ACC112 (cell line): ENCODE results near the gene DNER.
A peak's percentile ranks its signal among the peaks of the same experiment; 100 is the strongest.
"Not testable (repeated sequence)": the region's sequence is repeated elsewhere in the genome, so short reads cannot be mapped to it uniquely, and the experiment has no call there.

Source experiments
- H2AFZ ChIP-seq: fragments of 200-600 bp; sonication (generic); one replicate; pipeline ENCODE4 v1.6.0; 2017; ENCODE audit warnings: antibody characterized with exemption, low read length; ENCODE audit not compliant: unreplicated experiment
- H3K27ac ChIP-seq: fragments of 200-600 bp; sonication (generic); 2 replicates; pipeline ENCODE4 v1.5.1; 2014; ENCODE audit warnings: low read depth, mild to moderate bottlenecking, antibody characterized with exemption, low read length, moderate library complexity
- H3K27me3 ChIP-seq: fragments of 200-600 bp; sonication (generic); 2 replicates; pipeline ENCODE4 v1.6.1; 2014; ENCODE audit warnings: mild to moderate bottlenecking, antibody characterized with exemption, low read length, moderate library complexity, mixed read lengths; ENCODE audit not compliant: insufficient read depth
- H3K36me3 ChIP-seq: fragments of 200-600 bp; sonication (generic); 2 replicates; pipeline ENCODE4 v1.6.1; 2016; ENCODE audit warnings: mild to moderate bottlenecking, antibody characterized with exemption, low read length, moderate library complexity, mixed read lengths; ENCODE audit not compliant: insufficient read depth
- H3K4me1 ChIP-seq: fragments of 200-600 bp; sonication (generic); one replicate; pipeline ENCODE4 v1.6.1; 2016; ENCODE audit warnings: low read length, mixed read lengths; ENCODE audit not compliant: insufficient read depth, unreplicated experiment, control insufficient read depth
- H3K4me3 ChIP-seq: fragments of 200-600 bp; sonication (generic); 2 replicates; pipeline ENCODE4 v1.5.1; 2014; ENCODE audit warnings: mild to moderate bottlenecking, low read depth, low read length
- H3K79me2 ChIP-seq: fragments of 200-600 bp; sonication (generic); one replicate; pipeline ENCODE4 v1.6.0; 2016; ENCODE audit warnings: low read length; ENCODE audit not compliant: control insufficient read depth, unreplicated experiment, insufficient read depth

Gene DNER

DNA sequence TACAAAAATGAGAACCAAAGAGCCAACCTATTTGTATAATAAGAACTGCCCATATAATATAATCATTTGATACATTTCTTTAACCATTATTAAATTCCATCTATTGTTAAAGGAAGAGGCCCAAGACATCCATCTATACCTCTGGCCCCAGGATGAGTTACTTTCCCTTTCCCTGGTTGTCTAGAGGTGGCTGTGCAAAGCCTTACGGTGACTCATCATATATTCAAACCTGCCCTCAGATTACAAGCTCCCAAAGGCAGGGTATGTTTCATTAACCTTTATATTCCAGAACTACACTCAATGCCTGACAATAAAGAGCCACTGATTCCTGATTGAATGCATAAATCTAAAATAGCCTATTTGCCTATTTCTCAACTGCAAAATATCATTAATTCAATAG lies 337.5 kb downstream of the DNER start:
- Histone ChIP-seq H3K79me2 (no peaks in the 10 kb centered on the region), H3K27me3 (no peaks in the 10 kb centered on the region), H3K4me3 (no peak overlapping the region), H2AFZ (no peak overlapping the region), H3K36me3 (no peaks in the 10 kb centered on the region), H3K4me1 (no peaks in the 10 kb centered on the region), H3K27ac (no peak overlapping the region)

DNA sequence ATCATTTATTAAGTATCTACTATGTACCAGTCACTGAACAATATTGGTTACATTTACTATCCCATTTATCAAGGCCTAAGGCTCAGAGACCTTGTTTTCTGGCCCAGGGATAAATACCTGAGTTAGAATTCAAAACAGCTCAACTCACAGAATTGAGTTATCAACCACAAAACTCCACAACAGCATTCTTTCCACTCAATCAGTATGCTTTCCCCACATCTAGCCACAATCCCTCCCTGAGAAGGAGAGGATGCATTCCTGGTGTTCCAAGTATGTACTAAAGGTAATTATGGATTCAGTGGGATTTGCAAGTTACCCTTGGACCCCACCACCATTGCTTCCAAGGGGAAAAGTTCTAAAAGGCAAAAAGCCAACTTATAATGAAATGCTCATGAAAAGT lies 339.1 kb downstream of the DNER start:
- H3K27me3 ChIP-seq: no peaks in the 10 kb centered on the region

DNA sequence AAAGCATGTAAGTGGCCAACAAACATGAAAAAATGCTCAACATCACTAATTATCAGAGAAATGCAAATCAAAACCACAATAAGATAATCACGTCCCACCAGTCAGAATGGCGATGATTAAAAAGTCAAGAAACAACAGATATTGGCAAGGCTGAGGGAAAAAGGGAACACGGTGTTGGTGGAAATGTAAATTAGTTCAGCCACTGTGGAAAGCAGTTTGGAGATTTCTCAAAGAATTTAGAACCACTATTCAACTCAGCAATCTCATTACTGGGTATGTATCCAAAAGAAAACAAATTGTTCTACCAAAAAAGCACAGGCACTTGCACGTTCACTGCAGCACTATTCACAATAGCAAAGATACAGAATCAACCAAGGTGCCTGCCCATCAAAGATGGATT lies 341.0 kb downstream of the DNER start:
- H3K36me3 ChIP-seq: peaks cover 12% of the 10 kb centered on the region
- not testable (repeated sequence) for H3K27me3 ChIP-seq, H3K4me1 ChIP-seq, H3K4me3 ChIP-seq, H3K79me2 ChIP-seq, H2AFZ ChIP-seq, H3K27ac ChIP-seq

More for the DNA sequence above, 339.1 kb downstream of the DNER start:
- H3K79me2 ChIP-seq: no peaks in the 10 kb centered on the region
- no peak overlapping the region for H3K4me3 ChIP-seq
- H2AFZ ChIP-seq: no peak overlapping the region
- H3K27ac ChIP-seq: no peak overlapping the region
- H3K4me1 ChIP-seq: no peaks in the 10 kb centered on the region
- H3K36me3 ChIP-seq: no peaks in the 10 kb centered on the region

- no peak overlapping the region for H3K27ac ChIP-seq
- H3K4me3 ChIP-seq: no peak overlapping the region
- no peaks in the 10 kb centered on the region for H3K27me3 ChIP-seq
- H3K4me1 ChIP-seq: no peaks in the 10 kb centered on the region
- no peaks in the 10 kb centered on the region for H3K79me2 ChIP-seq
- no peak overlapping the region for H2AFZ ChIP-seq
- peaks cover 12% of the 10 kb centered on the region for H3K36me3 ChIP-seq
Measured at GRCh38 chr2:229372207-229372606, 342.1 kb downstream of the DNER start.

GRCh38 chr2:229371086-229371485 lies 343.3 kb downstream of the DNER start:
- Histone ChIP-seq H3K27me3 (no peaks in the 10 kb centered on the region), H3K36me3 (peaks cover 16% of the 10 kb centered on the region), H3K4me3 (no peak overlapping the region), H3K27ac (no peak overlapping the region), H3K79me2 (no peaks in the 10 kb centered on the region), H3K4me1 (no peaks in the 10 kb centered on the region), H2AFZ (no peak overlapping the region)

GRCh38 chr2:229370509-229370908 lies 343.8 kb downstream of the DNER start:
- no peak overlapping the region for H2AFZ ChIP-seq

GRCh38 chr2:229363185-229363814 lies 351.1 kb downstream of the DNER start:
- Histone ChIP-seq H2AFZ (peak overlapping the region; percentile 23), H3K79me2 (no peaks in the 10 kb centered on the region), H3K36me3 (peaks cover 5% of the 10 kb centered on the region; the same call in 1 of the 2 replicates), H3K4me3 (no peak overlapping the region), H3K4me1 (peaks cover 8% of the 10 kb centered on the region), H3K27ac (no peak overlapping the region), H3K27me3 (no peaks in the 10 kb centered on the region)

More at GRCh38 chr2:229370509-229370908, 343.8 kb downstream of the DNER start:
- Histone ChIP-seq H3K27ac (no peak overlapping the region), H3K4me3 (no peak overlapping the region), H3K79me2 (no peaks in the 10 kb centered on the region), H3K4me1 (no peaks in the 10 kb centered on the region), H3K36me3 (peaks cover 16% of the 10 kb centered on the region), H3K27me3 (no peaks in the 10 kb centered on the region)

DNA sequence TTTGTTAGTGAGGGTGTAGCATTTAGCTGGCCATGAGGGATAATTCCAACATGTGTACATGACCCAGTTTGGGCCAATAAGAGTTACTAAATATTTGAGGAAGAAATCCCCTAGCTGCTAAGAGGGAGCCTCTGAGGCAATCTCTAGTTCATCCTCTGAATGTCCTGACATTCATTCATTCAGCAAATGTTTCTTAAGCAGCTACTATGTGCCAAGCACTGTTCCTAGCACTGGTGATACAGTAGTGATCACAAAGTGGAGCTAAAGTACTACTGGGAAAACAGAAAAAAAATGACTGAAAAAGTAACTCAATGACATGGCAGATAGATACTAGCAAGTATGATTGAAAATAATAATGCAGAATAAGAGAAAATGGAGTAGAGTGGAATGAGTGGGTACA lies 363.5 kb downstream of the DNER start:
- Histone ChIP-seq H3K79me2 (no peaks in the 10 kb centered on the region), H3K4me1 (peaks cover 5% of the 10 kb centered on the region), H3K36me3 (peaks cover 4% of the 10 kb centered on the region; the same call in 1 of the 2 replicates), H3K27ac (no peak overlapping the region), H3K4me3 (no peak overlapping the region), H2AFZ (no peak overlapping the region), H3K27me3 (no peaks in the 10 kb centered on the region)

DNA sequence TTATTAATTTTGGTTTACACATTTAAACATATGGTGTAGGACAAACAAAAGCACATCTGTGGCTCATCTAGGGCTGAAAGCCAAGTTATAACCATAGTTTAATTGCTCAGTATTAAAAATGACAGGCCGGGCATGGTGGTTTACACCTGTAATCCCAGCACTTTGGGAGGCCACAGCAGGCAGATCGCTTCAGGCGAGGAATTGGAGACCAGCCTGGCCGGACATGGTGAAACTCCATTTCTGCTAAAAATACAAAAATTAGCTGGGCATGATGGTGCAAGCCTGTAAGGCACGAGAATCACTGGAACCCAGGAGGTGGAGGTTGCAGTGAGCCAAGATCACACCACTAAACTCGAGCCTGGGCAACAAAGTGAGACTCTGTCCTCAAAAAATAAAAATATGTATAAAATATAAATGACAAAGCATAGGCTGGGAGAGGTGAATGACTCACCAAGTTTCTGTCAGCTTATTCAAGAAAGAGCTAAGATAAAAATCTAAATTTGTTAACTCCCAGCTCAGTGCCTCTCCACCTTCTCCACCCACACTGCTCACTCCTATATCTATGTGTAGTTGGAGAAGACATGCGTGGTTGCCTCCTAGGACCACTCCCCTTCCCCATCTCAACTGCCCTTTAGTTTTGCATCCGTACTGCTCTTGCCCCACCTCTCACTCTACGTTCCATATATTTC lies 364.1 kb downstream of the DNER start:
- Histone ChIP-seq H2AFZ (no peak overlapping the region), H3K4me1 (peaks cover 5% of the 10 kb centered on the region), H3K27me3 (no peaks in the 10 kb centered on the region), H3K36me3 (peaks cover 4% of the 10 kb centered on the region; the same call in 1 of the 2 replicates), H3K4me3 (no peak overlapping the region), H3K79me2 (no peaks in the 10 kb centered on the region), H3K27ac (no peak overlapping the region)

DNA sequence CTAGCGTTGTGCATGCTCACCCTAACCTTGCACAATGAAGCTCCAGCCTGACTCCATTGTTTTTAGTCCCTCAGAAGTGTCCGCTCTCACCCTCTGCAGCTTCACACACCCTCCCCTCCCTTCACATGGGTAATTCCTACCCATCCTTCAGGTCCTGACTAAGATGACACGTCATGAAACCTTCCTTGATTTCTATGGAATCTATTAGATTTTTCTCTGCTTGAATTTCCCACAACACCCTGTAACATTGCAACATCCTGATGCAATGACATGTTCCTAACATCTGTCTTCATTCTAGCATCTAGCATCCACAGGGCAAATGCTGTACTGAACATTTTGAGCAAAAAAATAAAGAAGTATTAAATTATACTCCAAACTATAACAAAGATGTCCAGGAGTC lies 366.2 kb downstream of the DNER start:
- Histone ChIP-seq H3K36me3 (peaks cover 4% of the 10 kb centered on the region; the same call in 1 of the 2 replicates), H3K79me2 (no peaks in the 10 kb centered on the region), H2AFZ (no peak overlapping the region), H3K27me3 (no peaks in the 10 kb centered on the region), H3K4me1 (peaks cover 5% of the 10 kb centered on the region), H3K27ac (no peak overlapping the region), H3K4me3 (no peak overlapping the region)
